ENCODE data around the gene KLHL29. TPM values are rescaled to one million over a fixed set of nuclear protein-coding genes. Genes with fewer than 3 reads are reported as not detected.
A peak's percentile ranks its signal among the peaks of the same experiment; 100 is the strongest.

The KLHL29 gene
- total RNA-seq, 1 donor from 2014 or later = 15.1 TPM

DNA sequence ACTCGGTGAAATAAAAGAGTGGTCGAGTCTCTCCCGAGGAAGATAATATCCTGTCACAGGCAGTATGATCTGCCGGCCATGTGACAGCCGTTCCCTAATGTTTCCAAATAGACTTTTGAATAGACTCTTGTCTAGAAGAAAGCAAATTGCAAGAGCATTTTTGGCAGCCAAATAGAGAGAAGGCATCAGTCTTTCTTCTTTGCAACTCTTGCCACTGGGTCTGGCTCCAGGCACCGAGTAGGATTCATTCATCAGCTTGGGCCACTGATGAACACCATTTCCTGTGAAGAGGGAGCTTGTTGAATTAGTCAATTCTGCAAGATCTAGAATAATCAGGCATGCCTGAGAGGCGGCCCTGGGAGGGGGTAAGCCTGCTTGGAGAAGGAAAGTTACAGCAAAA lies 165.6 kb downstream of the KLHL29 start:
- Histone ChIP-seq H3K27me3 (no peaks in the 10 kb centered on the region), H3K27ac (no peak overlapping the region), H3K4me1 (no peaks in the 10 kb centered on the region), H3K4me3 (no peak overlapping the region), H3K36me3 (no peaks in the 10 kb centered on the region), H3K9me3 (no peaks in the 10 kb centered on the region)
- intact Hi-C loops (cut with DNase I) = no loop called here
- no peak for DNase-seq
- TF ChIP-seq CTCF (IDR thresholded peaks at IDR 0.05) = no peak
- no peak for ATAC-seq

DNA sequence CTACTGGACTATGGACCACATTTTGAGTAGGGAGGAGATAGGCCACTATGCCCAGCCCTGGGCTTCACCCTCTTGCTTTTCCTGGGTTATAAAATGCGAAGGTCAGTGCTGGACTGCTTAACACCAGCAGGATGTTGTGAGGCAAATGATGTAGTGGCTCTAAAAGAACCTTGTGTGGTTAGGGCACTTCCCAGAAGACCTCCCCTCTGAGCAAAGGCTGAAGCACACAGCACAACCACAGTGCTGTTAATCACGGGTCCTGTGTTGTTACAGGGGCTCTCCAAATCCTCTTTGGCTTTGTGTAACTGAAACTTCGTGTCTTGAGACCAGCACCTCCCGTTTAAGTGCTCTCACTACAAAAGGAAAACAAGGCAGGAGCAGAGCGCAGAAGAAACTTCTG lies 166.9 kb downstream of the KLHL29 start:
- no peaks in the 10 kb centered on the region for H3K27me3 ChIP-seq
- H3K36me3 ChIP-seq = no peaks in the 10 kb centered on the region
- no peak for ATAC-seq
- intact Hi-C loops (cut with DNase I) = no loop called here
- no peak for TF ChIP-seq CTCF (IDR thresholded peaks at IDR 0.05)
- H3K4me1 ChIP-seq = no peaks in the 10 kb centered on the region
- DNase-seq = no peak
- H3K27ac ChIP-seq = no peak overlapping the region
- no peak overlapping the region for H3K4me3 ChIP-seq
- H3K9me3 ChIP-seq = no peaks in the 10 kb centered on the region

DNA sequence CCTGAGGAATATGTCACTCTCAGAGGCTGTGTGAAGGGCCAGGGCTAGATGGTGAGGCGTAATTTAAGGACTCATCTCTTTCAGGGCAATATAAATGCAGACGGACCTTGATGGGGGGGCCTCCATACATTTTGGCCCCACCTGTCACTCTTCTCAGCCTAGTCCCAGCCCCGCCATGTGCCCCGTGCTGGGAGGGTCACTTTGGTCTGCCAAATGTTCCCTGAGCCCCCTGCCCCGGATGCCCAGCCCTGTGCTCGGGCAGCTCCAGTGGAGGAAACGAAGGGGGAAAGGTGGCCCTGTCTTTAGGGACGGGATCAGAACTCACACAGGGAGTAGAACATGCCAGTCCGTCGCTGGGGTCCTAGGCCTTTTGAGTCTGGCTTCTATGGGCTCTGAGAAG lies 168.6 kb downstream of the KLHL29 start:
- no peaks in the 10 kb centered on the region for H3K36me3 ChIP-seq
- no peak for DNase-seq
- no peak for TF ChIP-seq CTCF (IDR thresholded peaks at IDR 0.05)
- ATAC-seq = no peak
- no peaks in the 10 kb centered on the region for H3K9me3 ChIP-seq
- H3K4me3 ChIP-seq = no peak overlapping the region
- H3K4me1 ChIP-seq = no peaks in the 10 kb centered on the region
- intact Hi-C loops (cut with DNase I) = no loop called here
- no peaks in the 10 kb centered on the region for H3K27me3 ChIP-seq
- H3K27ac ChIP-seq = peak overlapping the region; percentile 17

DNA sequence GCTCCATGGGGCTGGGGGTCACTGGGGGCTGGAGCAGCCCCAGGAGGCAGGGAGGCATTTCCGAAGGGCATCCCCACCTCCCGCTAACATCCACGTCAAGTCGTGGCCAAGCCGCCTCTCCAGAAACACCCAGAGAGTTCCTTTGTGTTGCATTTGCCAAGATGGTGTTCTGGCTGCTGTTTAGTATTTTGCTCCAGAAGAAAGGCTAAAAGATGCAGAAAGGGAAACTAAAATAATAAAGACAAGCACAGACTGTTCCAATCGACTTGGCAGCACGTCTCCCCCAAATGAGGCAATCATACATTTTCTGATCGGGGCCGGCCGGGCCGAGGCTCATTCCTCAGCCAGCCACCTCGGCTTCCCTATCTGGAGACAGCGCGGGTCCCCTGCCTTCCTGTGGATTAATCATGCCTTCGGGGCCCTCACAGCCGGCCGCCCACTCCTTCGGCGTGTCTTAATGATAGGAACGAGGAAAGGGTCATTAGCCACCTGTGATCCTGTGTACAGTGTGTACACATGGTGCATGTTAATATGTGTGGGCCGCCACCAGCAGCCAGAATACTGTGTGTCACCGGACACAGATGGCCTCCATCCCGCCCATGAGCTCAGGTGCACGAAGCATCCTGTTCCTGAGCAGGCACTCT lies 169.2 kb downstream of the KLHL29 start:
- no peaks in the 10 kb centered on the region for H3K4me1 ChIP-seq
- no peak for TF ChIP-seq CTCF (IDR thresholded peaks at IDR 0.05)
- ATAC-seq (peak; percentile 13), DNase-seq (no peak)
- H3K27ac ChIP-seq = peak overlapping the region; percentile 17
- no peak overlapping the region for H3K4me3 ChIP-seq
- no peaks in the 10 kb centered on the region for H3K27me3 ChIP-seq
- no peaks in the 10 kb centered on the region for H3K36me3 ChIP-seq
- intact Hi-C loops (cut with DNase I) = no loop called here
- no peaks in the 10 kb centered on the region for H3K9me3 ChIP-seq

GRCh38 chr2:23555944-23556343 lies 171.0 kb downstream of the KLHL29 start:
- Histone ChIP-seq H3K27ac (no peak overlapping the region), H3K4me1 (no peaks in the 10 kb centered on the region), H3K36me3 (no peaks in the 10 kb centered on the region), H3K9me3 (no peaks in the 10 kb centered on the region), H3K27me3 (no peaks in the 10 kb centered on the region), H3K4me3 (no peak overlapping the region)
- ATAC-seq (no peak), DNase-seq (no peak)
- intact Hi-C loops (cut with DNase I) = no loop called here
- TF ChIP-seq CTCF (IDR thresholded peaks at IDR 0.05) = no peak

GRCh38 chr2:23556929-23557328 lies 171.9 kb downstream of the KLHL29 start:
- no peaks in the 10 kb centered on the region for H3K27me3 ChIP-seq
- no peaks in the 10 kb centered on the region for H3K4me1 ChIP-seq
- H3K4me3 ChIP-seq = no peak overlapping the region
- intact Hi-C loops (cut with DNase I) = no loop called here
- H3K36me3 ChIP-seq = no peaks in the 10 kb centered on the region
- no peak for TF ChIP-seq CTCF (IDR thresholded peaks at IDR 0.05)
- H3K9me3 ChIP-seq = no peaks in the 10 kb centered on the region
- ATAC-seq (no peak), DNase-seq (no peak)
- no peak overlapping the region for H3K27ac ChIP-seq

Data from upper lobe of right lung (tissue), 1 donor.